ENCODE data around the gene LIMS1.
"Not testable (repeated sequence)": the region's sequence is repeated elsewhere in the genome, so short reads cannot be mapped to it uniquely, and the experiment has no call there.

GRCh38 chr2:108661493-108661892, 127.2 kb downstream of the LIMS1 start:
- not testable (repeated sequence) for TF ChIP-seq CTCF, EZH2 (IDR thresholded peaks at IDR 0.05)
